Lower leg skin (tissue), 4 donors: ENCODE measurements around the gene PHRF1. TPM values are rescaled to one million over a fixed set of nuclear protein-coding genes. Genes with fewer than 3 reads are reported as not detected.

Experiments
- DNase-seq, 2 donors: peaks; one replicate each; pipeline ENCODE4 v3.0.0-alpha.2; 2019; ENCODE audit warnings: low spot score in 2 of 2
- H3K4me3 ChIP-seq: fragments of 200-600 bp; sonication (generic); 2 replicates; pipeline ENCODE4 v1.5.1; 2017; ENCODE audit warnings: mild to moderate bottlenecking, low read depth; ENCODE audit not compliant: poor library complexity, severe bottlenecking
- POLR2A ChIP-seq, 2 donors: fragments of 450-650 bp; IDR thresholded peaks; one replicate each; pipeline ENCODE4 v1.6.1; 2016 to 2017; ENCODE audit warnings: antibody characterized with exemption in 2 of 2, mild to moderate bottlenecking in 1 of 2, moderate library complexity in 1 of 2
- WGBS, 2 donors: methylation state at CpG; one replicate each; pipeline ENCODE4 v1.1.5; 2018; 5-methylcytosine and 5-hydroxymethylcytosine counted together
- intact Hi-C: fragments of 100-400 bp; cut with DNase I; formaldehyde crosslinking; loops from one replicate; pipeline ENCODE4 v1.15.0; 2023; ENCODE audit warnings: low total_unique reads
- total RNA-seq, 4 donors: library from RNA; depleted of rRNA; stranded (reverse); fragments of >200 nt; gene quantifications; one replicate each; pipeline ENCODE4 v1.1.0, GENCODE V29; 2016
- TF ChIP-seq, protein P1 (sequence below), 3 donors: fragments of 450-650 bp; IDR thresholded peaks; one replicate each; pipeline ENCODE4 v1.5.1; 2016; ENCODE audit warnings: antibody characterized with exemption in 3 of 3, mild to moderate bottlenecking in 3 of 3, moderate library complexity in 2 of 3

The PHRF1 gene
- total RNA-seq, 4 donors from 2014 or later: 30.0 to 55.2 (median 31.5) TPM

DNA sequence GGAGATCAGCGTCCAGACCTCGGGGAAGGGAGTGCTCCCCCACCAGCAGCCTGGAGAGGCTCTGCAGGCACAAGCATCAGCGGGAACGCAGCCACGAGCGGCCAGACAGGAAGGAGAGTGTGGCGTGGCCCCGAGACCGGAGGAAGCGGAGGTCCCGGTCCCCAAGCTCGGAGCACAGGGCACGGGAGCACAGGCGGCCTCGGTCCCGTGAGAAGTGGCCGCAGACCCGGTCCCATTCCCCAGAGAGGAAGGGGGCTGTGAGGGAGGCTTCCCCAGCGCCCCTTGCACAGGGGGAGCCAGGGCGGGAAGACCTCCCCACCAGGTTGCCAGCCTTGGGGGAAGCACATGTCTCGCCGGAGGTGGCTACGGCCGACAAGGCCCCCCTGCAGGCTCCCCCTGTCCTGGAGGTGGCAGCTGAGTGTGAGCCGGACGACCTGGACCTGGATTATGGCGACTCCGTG lies 32.6 kb downstream of the PHRF1 start:
- 87 to 88% methylated on average over 27 of the region's 28 CpGs for WGBS, 2 donors
- TF ChIP-seq POLR2A (IDR thresholded peaks at IDR 0.05): no peak
- TF ChIP-seq, protein P1, sequence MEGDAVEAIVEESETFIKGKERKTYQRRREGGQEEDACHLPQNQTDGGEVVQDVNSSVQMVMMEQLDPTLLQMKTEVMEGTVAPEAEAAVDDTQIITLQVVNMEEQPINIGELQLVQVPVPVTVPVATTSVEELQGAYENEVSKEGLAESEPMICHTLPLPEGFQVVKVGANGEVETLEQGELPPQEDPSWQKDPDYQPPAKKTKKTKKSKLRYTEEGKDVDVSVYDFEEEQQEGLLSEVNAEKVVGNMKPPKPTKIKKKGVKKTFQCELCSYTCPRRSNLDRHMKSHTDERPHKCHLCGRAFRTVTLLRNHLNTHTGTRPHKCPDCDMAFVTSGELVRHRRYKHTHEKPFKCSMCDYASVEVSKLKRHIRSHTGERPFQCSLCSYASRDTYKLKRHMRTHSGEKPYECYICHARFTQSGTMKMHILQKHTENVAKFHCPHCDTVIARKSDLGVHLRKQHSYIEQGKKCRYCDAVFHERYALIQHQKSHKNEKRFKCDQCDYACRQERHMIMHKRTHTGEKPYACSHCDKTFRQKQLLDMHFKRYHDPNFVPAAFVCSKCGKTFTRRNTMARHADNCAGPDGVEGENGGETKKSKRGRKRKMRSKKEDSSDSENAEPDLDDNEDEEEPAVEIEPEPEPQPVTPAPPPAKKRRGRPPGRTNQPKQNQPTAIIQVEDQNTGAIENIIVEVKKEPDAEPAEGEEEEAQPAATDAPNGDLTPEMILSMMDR (IDR thresholded peaks at IDR 0.05): no peak
- DNase-seq: peak in 1 of 2 donors; percentile 86
- H3K4me3 ChIP-seq: no peak overlapping the region
- intact Hi-C loops: no loop called here

- intact Hi-C loops: no loop called here
- TF ChIP-seq POLR2A (IDR thresholded peaks at IDR 0.05): no peak
- TF ChIP-seq, protein P1 (IDR thresholded peaks at IDR 0.05): no peak
- 89 to 94% methylated on average over 16 to 17 of the region's 28 CpGs for WGBS, 2 donors
- no peak overlapping the region for H3K4me3 ChIP-seq
- DNase-seq: peak in 1 of 2 donors; percentile 85
Observed at GRCh38 chr11:609341-609811, 33.1 kb downstream of the PHRF1 start.

DNA sequence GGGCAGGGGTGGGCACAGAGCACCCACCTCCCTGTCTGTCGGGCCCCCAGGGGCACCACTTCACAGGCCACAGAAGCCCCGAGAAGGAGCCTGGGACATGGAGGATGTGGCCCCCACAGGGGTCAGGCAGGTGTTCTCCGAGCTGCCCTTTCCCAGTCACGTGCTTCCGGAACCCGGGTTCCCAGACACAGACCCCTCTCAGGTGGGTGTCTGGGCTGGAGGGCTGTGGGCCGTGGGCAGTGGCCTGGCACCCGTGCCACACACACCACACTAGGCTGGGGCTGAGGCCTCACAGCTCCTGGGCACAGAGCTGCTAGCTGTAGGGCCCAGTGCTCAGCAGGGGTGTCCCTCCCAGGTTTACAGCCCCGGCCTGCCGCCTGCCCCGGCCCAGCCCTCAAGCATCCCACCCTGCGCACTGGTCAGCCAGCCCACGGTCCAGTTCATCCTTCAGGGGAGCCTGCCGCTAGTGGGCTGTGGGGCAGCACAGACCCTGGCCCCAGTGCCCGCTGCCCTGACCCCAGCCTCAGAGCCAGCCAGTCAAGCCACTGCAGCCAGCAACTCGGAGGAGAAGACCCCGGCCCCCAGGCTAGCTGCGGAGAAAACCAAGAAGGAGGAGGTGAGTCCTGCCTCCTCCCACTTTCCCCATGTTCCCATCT lies 34.0 kb downstream of the PHRF1 start:
- 90 to 98% methylated on average over 13 to 14 of the region's 18 CpGs for WGBS, 2 donors
- peak in 1 of 2 donors; percentile 84 for DNase-seq
- H3K4me3 ChIP-seq: no peak overlapping the region
- intact Hi-C loops: no loop called here
- no peak for TF ChIP-seq POLR2A (IDR thresholded peaks at IDR 0.05)
- TF ChIP-seq, protein P1 (IDR thresholded peaks at IDR 0.05): no peak

- H3K4me3 ChIP-seq: no peak overlapping the region
- peak in 1 of 2 donors; percentile 83 for DNase-seq
- TF ChIP-seq, protein P1 (IDR thresholded peaks at IDR 0.05): no peak
- no peak for TF ChIP-seq POLR2A (IDR thresholded peaks at IDR 0.05)
- intact Hi-C loops: no loop called here
- WGBS, 2 donors: 73 to 77% methylated on average over 42 to 48 of the region's 49 CpGs
Observed at GRCh38 chr11:611001-611996, 35.0 kb downstream of the PHRF1 start.

DNA sequence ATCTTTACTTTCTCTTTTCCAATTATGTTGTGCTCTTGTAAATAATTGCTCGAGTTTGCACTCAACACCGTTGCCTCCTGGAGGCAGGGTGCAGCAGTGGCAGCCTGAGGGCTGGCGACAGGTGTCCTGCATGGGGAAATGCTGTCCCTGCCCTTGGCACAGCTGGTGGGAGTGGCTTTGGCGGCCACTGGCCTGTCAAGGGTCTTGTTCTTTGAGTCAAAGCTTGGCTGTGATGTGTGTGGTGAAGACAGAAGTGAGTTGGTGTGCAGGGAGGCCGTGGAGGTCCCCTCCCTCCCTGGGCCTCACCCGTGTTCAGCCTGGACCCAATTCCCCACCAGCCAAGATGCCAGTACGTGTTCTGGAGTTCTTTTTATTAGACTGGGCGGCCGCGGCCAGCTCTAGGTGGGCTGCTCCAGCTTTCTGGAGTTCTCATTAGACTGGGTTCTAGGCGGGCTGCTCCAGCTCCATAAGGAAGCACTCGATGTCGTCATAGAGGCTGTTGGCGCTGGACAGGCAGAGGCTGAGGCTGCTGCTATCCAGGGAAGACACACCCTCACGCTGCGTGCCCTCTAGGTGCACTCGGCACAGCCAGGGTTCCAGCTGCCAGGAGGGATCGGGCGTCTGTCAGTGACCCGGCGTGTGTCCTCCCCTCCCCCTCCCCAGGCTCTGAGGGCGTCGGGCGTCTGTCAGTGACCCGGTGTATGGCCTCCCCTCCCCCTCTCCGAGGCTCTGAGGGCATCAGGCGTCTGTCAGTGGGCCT lies 36.1 kb downstream of the PHRF1 start:
- WGBS, 2 donors: 48 to 56% methylated on average over 18 to 23 of the region's 27 CpGs
- DNase-seq: peak in 1 of 2 donors; percentile 86
- TF ChIP-seq POLR2A (IDR thresholded peaks at IDR 0.05): no peak
- TF ChIP-seq, protein P1 (IDR thresholded peaks at IDR 0.05): no peak
- H3K4me3 ChIP-seq: no peak overlapping the region
- intact Hi-C loops: no loop called here
